Measurements from ENCODE around the gene DNAJC8. TPM values are rescaled to one million over a fixed set of nuclear protein-coding genes. Genes with fewer than 3 reads are reported as not detected.

Gene DNAJC8, protein sequence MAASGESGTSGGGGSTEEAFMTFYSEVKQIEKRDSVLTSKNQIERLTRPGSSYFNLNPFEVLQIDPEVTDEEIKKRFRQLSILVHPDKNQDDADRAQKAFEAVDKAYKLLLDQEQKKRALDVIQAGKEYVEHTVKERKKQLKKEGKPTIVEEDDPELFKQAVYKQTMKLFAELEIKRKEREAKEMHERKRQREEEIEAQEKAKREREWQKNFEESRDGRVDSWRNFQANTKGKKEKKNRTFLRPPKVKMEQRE
- polyA plus RNA-seq (2011; rRNA removed) (91.4 and 123 TPM in 2 replicates), polyA minus RNA-seq (2011; rRNA and poly(A)+ RNA removed) (26.1 and 31.8 TPM in 2 replicates)

GRCh38 chr1:28232558-28233263 lies at the start of gene DNAJC8:
TSS of gene DNAJC8 (minus strand) at chr1:28233029. CDS start at chr1:28232998, 31 bp downstream.
- ChIA-PET POLR2A (no interaction called here), CTCF (interaction anchor here (1.0 to 6.4 kb wide), 2 partner anchors 16 to 141 kb away, joined by 4 to 30 read pairs; no protein-coding TSS in a partner anchor)
- peak; percentile 78 for DNase-seq (ENCODE audit: low read depth, low spot score)
- Histone ChIP-seq H3K27me3 (ENCODE audit: control insufficient read depth, insufficient read depth, low read length) (no peaks in the 10 kb centered on the region), H3K4me3 (ENCODE audit: low read depth, low read length) (peak within 1 kb of the TSS; percentile 98), H3K9me3 (ENCODE audit: control insufficient read depth, insufficient read depth, low read length) (peaks cover 4% of the 10 kb centered on the region; the same call in 1 of the 2 replicates), H3K27ac (ENCODE audit: low read depth, low read length) (peak within 1 kb of the TSS; percentile 39)
- no peak for TF ChIP-seq CTCF (IDR thresholded peaks at IDR 0.05; ENCODE audit: low read depth, low read length)

GRCh38 chr1:28281608-28282425 lies 49.0 kb upstream of the DNAJC8 start:
- Histone ChIP-seq H3K27me3 (ENCODE audit: control insufficient read depth, insufficient read depth, low read length) (no peaks in the 10 kb centered on the region), H3K4me3 (ENCODE audit: low read depth, low read length) (no peak overlapping the region), H3K27ac (ENCODE audit: low read depth, low read length) (no peak overlapping the region), H3K9me3 (ENCODE audit: control insufficient read depth, insufficient read depth, low read length) (no peaks in the 10 kb centered on the region)
- POLR2A ChIA-PET: no interaction called here
- no peak for TF ChIP-seq CTCF (IDR thresholded peaks at IDR 0.05; ENCODE audit: low read depth, low read length)
- no peak for DNase-seq (ENCODE audit: low read depth, low spot score)
- CTCF ChIA-PET: no interaction called here

- ChIA-PET POLR2A (no interaction called here), CTCF (no interaction called here)
- Histone ChIP-seq H3K9me3 (ENCODE audit: control insufficient read depth, insufficient read depth, low read length) (no peaks in the 10 kb centered on the region), H3K4me3 (ENCODE audit: low read depth, low read length) (no peak overlapping the region), H3K27ac (ENCODE audit: low read depth, low read length) (no peak overlapping the region), H3K27me3 (ENCODE audit: control insufficient read depth, insufficient read depth, low read length) (no peaks in the 10 kb centered on the region)
- TF ChIP-seq CTCF (IDR thresholded peaks at IDR 0.05; ENCODE audit: low read depth, low read length): no peak
- no peak for DNase-seq (ENCODE audit: low read depth, low spot score)
Observed at GRCh38 chr1:28280977-28281381, 48.1 kb upstream of the DNAJC8 start.

GRCh38 chr1:28280501-28280900 lies 47.7 kb upstream of the DNAJC8 start:
- Histone ChIP-seq H3K9me3 (ENCODE audit: control insufficient read depth, insufficient read depth, low read length) (no peaks in the 10 kb centered on the region), H3K27me3 (ENCODE audit: control insufficient read depth, insufficient read depth, low read length) (no peaks in the 10 kb centered on the region), H3K27ac (ENCODE audit: low read depth, low read length) (no peak overlapping the region), H3K4me3 (ENCODE audit: low read depth, low read length) (no peak overlapping the region)
- ChIA-PET CTCF (no interaction called here), POLR2A (no interaction called here)
- no peak for TF ChIP-seq CTCF (IDR thresholded peaks at IDR 0.05; ENCODE audit: low read depth, low read length)
- no peak for DNase-seq (ENCODE audit: low read depth, low spot score)
